Mesendoderm (in vitro differentiated cells): Measurements from ENCODE around the gene VTI1A.

Source experiments
- DNase-seq: peaks from one replicate; pipeline ENCODE4 v3.0.0; 2013
- H2AK5ac ChIP-seq: 2 replicates; pipeline ENCODE4 v1.6.1; 2013; ENCODE audit warnings: low read length, inconsistent platforms
- H2BK120ac ChIP-seq: 2 replicates; pipeline ENCODE4 v1.6.1; 2013; ENCODE audit warnings: low read depth, mild to moderate bottlenecking, low read length, moderate library complexity, mixed read lengths
- H2BK15ac ChIP-seq: replicated peaks from 2 replicates; pipeline ENCODE4 v1.6.1; 2013; ENCODE audit warnings: low read depth, mild to moderate bottlenecking, moderate library complexity
- H2BK5ac ChIP-seq: 2 replicates; pipeline ENCODE4 v1.6.1; 2013; ENCODE audit warnings: low read length, inconsistent platforms
- H3K18ac ChIP-seq: 2 replicates; pipeline ENCODE4 v1.6.1; 2013; ENCODE audit warnings: mild to moderate bottlenecking, low read length, mixed read lengths
- H3K23ac ChIP-seq: one replicate; pipeline ENCODE4 v1.6.1; 2013; ENCODE audit warnings: low read length
- H3K27ac ChIP-seq: 2 replicates; pipeline ENCODE4 v1.5.1; 2013; ENCODE audit warnings: low read depth, mild to moderate bottlenecking, inconsistent platforms, low read length, moderate library complexity
- H3K27me3 ChIP-seq: 2 replicates; pipeline ENCODE4 v1.6.1; 2013; ENCODE audit warnings: low read length, control low read depth, mild to moderate bottlenecking, inconsistent platforms; ENCODE audit not compliant: insufficient read depth, poor library complexity
- H3K36me3 ChIP-seq: 2 replicates; pipeline ENCODE4 v1.6.1; 2013; ENCODE audit warnings: low read length, inconsistent platforms; ENCODE audit not compliant: control insufficient read depth, insufficient read depth
- H3K4ac ChIP-seq: one replicate; pipeline ENCODE4 v1.6.1; 2013; ENCODE audit warnings: low read depth, mild to moderate bottlenecking, low read length, moderate library complexity
- H3K4me1 ChIP-seq: 2 replicates; pipeline ENCODE4 v1.6.1; 2013; ENCODE audit warnings: low read depth, low read length, inconsistent platforms; ENCODE audit not compliant: control insufficient read depth
- H3K4me2 ChIP-seq: 2 replicates; pipeline ENCODE4 v1.6.1; 2013; ENCODE audit warnings: low read length
- H3K4me3 ChIP-seq: 2 replicates; pipeline ENCODE4 v1.5.1; 2013; ENCODE audit warnings: mild to moderate bottlenecking, low read length
- H3K56ac ChIP-seq: one replicate; pipeline ENCODE4 v1.6.1; 2013; ENCODE audit warnings: low read length
- H3K79me1 ChIP-seq: 2 replicates; pipeline ENCODE4 v1.6.1; 2013; ENCODE audit warnings: low read length, inconsistent platforms
- H3K79me2 ChIP-seq: 2 replicates; pipeline ENCODE4 v1.6.1; 2013; ENCODE audit warnings: mild to moderate bottlenecking, low read length; ENCODE audit not compliant: control insufficient read depth, insufficient read depth
- H3K9ac ChIP-seq: 2 replicates; pipeline ENCODE4 v1.6.1; 2013; ENCODE audit warnings: low read length, inconsistent platforms
- H4K5ac ChIP-seq: one replicate; pipeline ENCODE4 v1.6.1; 2013; ENCODE audit warnings: low read length
- H4K8ac ChIP-seq: one replicate; pipeline ENCODE4 v1.6.1; 2013; ENCODE audit warnings: low read depth, mild to moderate bottlenecking, control low read depth, low read length, moderate library complexity
- WGBS: extraction: QIAGEN DNeasy Blood & Tissue Kit; methylation state at CpG from one replicate; pipeline ENCODE4 v1.1.7; 2013; ENCODE audit warnings: low lambda C conversion rate, missing lambda C conversion rate; ENCODE audit not compliant: insufficient coverage; ENCODE audit errors: extremely low coverage; 5-methylcytosine and 5-hydroxymethylcytosine counted together

Gene VTI1A

DNA sequence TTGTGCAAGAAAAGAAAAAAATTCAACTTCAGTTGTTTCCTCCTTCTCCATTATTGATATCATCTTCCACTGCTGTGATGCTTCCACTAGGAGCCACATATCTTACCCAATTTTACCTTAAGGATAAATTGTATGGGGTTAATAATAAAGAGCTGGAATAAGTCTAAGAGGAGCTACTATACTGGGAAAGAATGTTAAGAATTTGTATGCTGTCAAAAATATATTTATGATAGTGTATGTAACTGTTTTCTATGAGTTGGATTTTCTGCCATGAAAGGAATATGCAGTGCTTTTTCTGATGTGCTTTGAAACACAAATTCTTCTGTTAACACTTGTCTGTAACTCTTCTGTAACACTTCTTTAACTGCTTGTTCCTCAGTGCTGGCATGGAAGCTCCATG lies 219.1 kb downstream of the VTI1A start:
- no peaks in the 10 kb centered on the region for H3K27me3 ChIP-seq
- H2BK15ac ChIP-seq, result no peak overlapping the region
- H3K79me2 ChIP-seq, result no peaks in the 10 kb centered on the region
- H2BK5ac ChIP-seq, result no peak overlapping the region
- H3K4me1 ChIP-seq, result no peaks in the 10 kb centered on the region
- H4K5ac ChIP-seq, result no peak overlapping the region
- no peak overlapping the region for H3K27ac ChIP-seq
- H4K8ac ChIP-seq, result no peak overlapping the region
- DNase-seq, result no peak
- H2BK120ac ChIP-seq, result no peak overlapping the region
- no peaks in the 10 kb centered on the region for H3K79me1 ChIP-seq
- H3K4me2 ChIP-seq, result no peak overlapping the region
- no peaks in the 10 kb centered on the region for H3K36me3 ChIP-seq
- H3K23ac ChIP-seq, result no peak overlapping the region
- H3K4ac ChIP-seq, result no peak overlapping the region
- H3K4me3 ChIP-seq, result no peak overlapping the region
- H2AK5ac ChIP-seq, result no peak overlapping the region
- no peak overlapping the region for H3K56ac ChIP-seq
- no peak overlapping the region for H3K9ac ChIP-seq
- no peak overlapping the region for H3K18ac ChIP-seq

DNA sequence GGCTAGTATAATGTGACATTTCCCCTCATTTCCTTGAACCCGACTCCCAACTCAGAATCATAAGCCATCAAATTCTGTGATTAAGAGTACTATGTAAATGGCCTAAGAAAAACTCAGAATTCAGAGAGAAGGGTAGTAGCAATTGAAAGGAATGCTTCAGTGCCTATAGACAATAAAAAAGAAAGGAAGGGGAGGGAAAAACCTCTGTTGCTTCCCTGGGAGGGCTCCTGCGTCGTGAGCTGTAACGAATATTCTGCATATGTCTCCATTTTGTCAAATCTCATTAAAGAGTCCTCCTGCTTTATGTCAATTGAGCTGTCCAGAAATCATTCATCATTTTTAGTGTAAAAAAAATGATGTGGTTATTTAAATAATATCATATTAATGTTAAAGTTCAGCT lies 223.0 kb downstream of the VTI1A start:
- H3K27me3 ChIP-seq, result no peaks in the 10 kb centered on the region
- no peak overlapping the region for H3K4ac ChIP-seq
- H3K27ac ChIP-seq, result no peak overlapping the region
- no peak overlapping the region for H3K9ac ChIP-seq
- no peak overlapping the region for H3K4me2 ChIP-seq
- no peak overlapping the region for H3K4me3 ChIP-seq
- H3K23ac ChIP-seq, result no peak overlapping the region
- no CpG with 5 or more reads among the region's 4 CpGs for WGBS
- no peak overlapping the region for H2BK120ac ChIP-seq
- H3K18ac ChIP-seq, result no peak overlapping the region
- no peak overlapping the region for H3K56ac ChIP-seq
- no peaks in the 10 kb centered on the region for H3K79me1 ChIP-seq
- no peaks in the 10 kb centered on the region for H3K79me2 ChIP-seq
- no peak for DNase-seq
- no peak overlapping the region for H2BK5ac ChIP-seq
- no peak overlapping the region for H4K8ac ChIP-seq
- no peak overlapping the region for H4K5ac ChIP-seq
- no peaks in the 10 kb centered on the region for H3K36me3 ChIP-seq
- H2BK15ac ChIP-seq, result no peak overlapping the region
- H3K4me1 ChIP-seq, result peaks cover 2% of the 10 kb centered on the region
- no peak overlapping the region for H2AK5ac ChIP-seq

DNA sequence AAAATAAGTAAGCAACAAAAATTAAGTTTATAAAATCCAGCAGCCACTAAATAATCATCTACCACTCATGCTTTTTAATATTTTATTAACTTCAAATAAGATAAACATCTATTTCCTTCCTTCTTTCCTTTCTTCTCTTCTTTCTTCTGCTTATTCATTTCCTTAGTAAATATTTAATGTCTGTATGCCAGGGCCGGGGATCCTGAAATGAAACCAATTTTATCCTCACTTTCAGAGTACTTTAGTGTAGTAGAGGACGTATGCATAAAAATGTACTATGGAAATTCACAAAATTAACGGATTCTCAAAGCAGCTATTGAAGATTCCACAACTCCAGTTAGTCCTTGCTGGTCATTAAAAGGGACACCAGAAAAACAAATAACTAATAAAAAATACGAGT lies 224.7 kb downstream of the VTI1A start:
- H2BK120ac ChIP-seq, result no peak overlapping the region
- H3K4me1 ChIP-seq, result peaks cover 2% of the 10 kb centered on the region
- no peak overlapping the region for H3K18ac ChIP-seq
- no peak overlapping the region for H2AK5ac ChIP-seq
- H3K9ac ChIP-seq, result no peak overlapping the region
- no peak overlapping the region for H3K27ac ChIP-seq
- H3K36me3 ChIP-seq, result no peaks in the 10 kb centered on the region
- DNase-seq, result no peak
- no peak overlapping the region for H4K5ac ChIP-seq
- H3K4ac ChIP-seq, result no peak overlapping the region
- H2BK15ac ChIP-seq, result no peak overlapping the region
- H3K23ac ChIP-seq, result no peak overlapping the region
- no peak overlapping the region for H2BK5ac ChIP-seq
- no peak overlapping the region for H3K4me3 ChIP-seq
- WGBS, result no CpG with 5 or more reads among the region's 4 CpGs
- no peaks in the 10 kb centered on the region for H3K27me3 ChIP-seq
- H3K79me2 ChIP-seq, result no peaks in the 10 kb centered on the region
- H3K79me1 ChIP-seq, result no peaks in the 10 kb centered on the region
- no peak overlapping the region for H4K8ac ChIP-seq
- H3K56ac ChIP-seq, result no peak overlapping the region
- H3K4me2 ChIP-seq, result no peak overlapping the region

DNA sequence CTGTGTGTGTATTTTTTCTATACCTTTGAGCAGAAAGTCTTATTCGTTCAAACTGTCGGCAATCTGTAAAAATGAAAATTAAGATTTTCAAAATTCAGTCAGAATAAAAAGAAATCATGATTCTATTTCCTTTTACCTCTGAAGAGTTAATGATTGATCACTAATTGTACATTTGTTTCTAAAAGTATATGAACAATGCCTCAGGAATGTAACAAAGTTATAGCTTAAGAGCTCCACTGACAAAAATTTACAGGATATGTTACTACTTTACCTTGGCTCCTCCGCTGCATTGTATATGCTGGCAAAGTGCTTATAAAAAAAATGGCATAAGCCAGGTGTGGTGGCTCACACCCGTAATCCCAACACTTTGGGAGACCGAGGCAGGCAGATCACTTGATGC lies 225.7 kb downstream of the VTI1A start:
- Histone ChIP-seq H3K4me2 (no peak overlapping the region), H3K18ac (no peak overlapping the region), H3K27me3 (no peaks in the 10 kb centered on the region), H2AK5ac (no peak overlapping the region), H3K36me3 (no peaks in the 10 kb centered on the region), H2BK5ac (no peak overlapping the region), H3K79me2 (no peaks in the 10 kb centered on the region), H2BK120ac (no peak overlapping the region), H2BK15ac (no peak overlapping the region), H3K4ac (no peak overlapping the region), H3K79me1 (no peaks in the 10 kb centered on the region), H4K8ac (no peak overlapping the region), H3K4me3 (no peak overlapping the region), H3K27ac (no peak overlapping the region), H3K4me1 (peaks cover 2% of the 10 kb centered on the region), H3K23ac (no peak overlapping the region), H4K5ac (no peak overlapping the region), H3K9ac (no peak overlapping the region), H3K56ac (no peak overlapping the region)
- no peak for DNase-seq
- no CpG with 5 or more reads among the region's 5 CpGs for WGBS

DNA sequence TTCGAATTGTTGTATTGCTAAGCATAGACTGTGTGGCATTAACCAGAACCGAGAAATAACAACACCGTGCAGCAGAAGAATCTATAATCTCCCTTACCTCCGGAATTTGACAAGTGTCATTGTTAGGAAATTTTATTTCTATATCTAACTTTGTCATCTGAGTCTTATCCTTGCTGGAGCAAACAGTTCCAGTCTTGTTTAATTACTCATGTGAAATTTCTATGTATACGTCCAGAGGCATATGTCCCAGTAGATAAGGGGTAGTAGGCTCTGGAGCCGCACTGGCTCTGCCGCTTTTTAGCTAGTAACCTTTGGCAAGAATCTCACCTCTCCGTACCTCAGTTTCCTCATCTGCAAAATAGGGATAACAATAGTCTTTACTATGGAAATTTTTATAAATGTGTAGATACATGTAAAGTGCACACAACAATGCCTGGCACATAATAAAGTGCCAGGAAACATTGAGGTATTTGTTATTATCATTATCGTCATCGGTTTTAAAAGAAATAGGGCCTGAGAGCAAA lies 228.6 kb downstream of the VTI1A start:
- Histone ChIP-seq H3K4me1 (peaks cover 7% of the 10 kb centered on the region), H3K23ac (no peak overlapping the region), H2BK120ac (no peak overlapping the region), H3K79me2 (no peaks in the 10 kb centered on the region), H3K4me2 (no peak overlapping the region), H2BK15ac (no peak overlapping the region), H3K9ac (no peak overlapping the region), H3K18ac (no peak overlapping the region), H3K27ac (no peak overlapping the region), H3K27me3 (no peaks in the 10 kb centered on the region), H4K5ac (no peak overlapping the region), H4K8ac (no peak overlapping the region), H3K36me3 (no peaks in the 10 kb centered on the region), H2AK5ac (no peak overlapping the region), H3K79me1 (no peaks in the 10 kb centered on the region), H3K56ac (no peak overlapping the region), H3K4me3 (no peak overlapping the region), H2BK5ac (no peak overlapping the region), H3K4ac (no peak overlapping the region)
- WGBS, result no CpG with 5 or more reads among the region's 10 CpGs
- no peak for DNase-seq

DNA sequence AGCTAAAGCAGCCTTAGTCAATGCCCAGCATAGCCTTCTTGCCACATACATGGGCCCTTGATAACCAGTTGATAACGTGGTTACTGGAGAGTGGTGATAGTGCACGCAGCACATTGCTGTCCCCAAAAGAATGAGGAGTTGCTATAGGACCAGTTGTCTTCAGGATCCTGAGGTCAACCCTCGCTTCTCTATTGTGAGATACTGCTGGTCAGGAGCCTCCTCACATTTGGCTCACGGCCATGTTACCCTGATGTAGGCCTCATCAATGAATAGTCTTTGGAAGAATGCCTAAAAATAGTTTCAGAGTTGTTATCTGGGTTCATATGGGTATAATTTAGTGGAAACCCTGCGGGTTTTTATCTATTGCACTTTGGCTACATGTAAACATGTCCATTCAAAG lies 230.7 kb downstream of the VTI1A start:
- no peak overlapping the region for H2BK120ac ChIP-seq
- no peak overlapping the region for H4K5ac ChIP-seq
- no peaks in the 10 kb centered on the region for H3K79me1 ChIP-seq
- H3K4ac ChIP-seq, result no peak overlapping the region
- no peak overlapping the region for H2BK15ac ChIP-seq
- H3K56ac ChIP-seq, result no peak overlapping the region
- no peak overlapping the region for H3K18ac ChIP-seq
- no peaks in the 10 kb centered on the region for H3K27me3 ChIP-seq
- H3K36me3 ChIP-seq, result no peaks in the 10 kb centered on the region
- no peak overlapping the region for H2AK5ac ChIP-seq
- peaks cover 7% of the 10 kb centered on the region for H3K4me1 ChIP-seq
- no peak overlapping the region for H3K27ac ChIP-seq
- H3K23ac ChIP-seq, result no peak overlapping the region
- no peak overlapping the region for H3K4me3 ChIP-seq
- H2BK5ac ChIP-seq, result no peak overlapping the region
- WGBS, result no CpG with 5 or more reads among the region's 5 CpGs
- no peak overlapping the region for H4K8ac ChIP-seq
- no peak overlapping the region for H3K4me2 ChIP-seq
- H3K79me2 ChIP-seq, result no peaks in the 10 kb centered on the region
- no peak for DNase-seq
- H3K9ac ChIP-seq, result no peak overlapping the region
